PFSK-1 (cell line): ENCODE data around the gene CEP112.

Experiments used
- POLR2AphosphoS5 ChIP-seq: IDR thresholded peaks from 2 replicates; pipeline ENCODE4 v1.6.1; 2012; ENCODE audit warnings: low read depth, mild to moderate bottlenecking, control low read depth, low read length, moderate library complexity
- REST ChIP-seq, 2 experiments: IDR thresholded peaks; 2 replicates each; pipeline versions ENCODE4 v1.6.1 to v1.8.0; 2011 to 2012; ENCODE audit warnings: low read depth in 2 of 2, low read length in 2 of 2, control low read depth in 1 of 2, inconsistent platforms in 1 of 2, mild to moderate bottlenecking in 1 of 2, moderate library complexity in 1 of 2; ENCODE audit not compliant: insufficient read depth in 1 of 2
- SIN3A ChIP-seq: IDR thresholded peaks from 2 replicates; pipeline ENCODE4 v1.6.1; 2012; ENCODE audit warnings: mild to moderate bottlenecking, low read length, moderate library complexity, borderline replicate concordance; ENCODE audit not compliant: insufficient read depth
- TAF1 ChIP-seq: IDR thresholded peaks from 2 replicates; pipeline ENCODE4 v1.6.1; 2012; ENCODE audit warnings: low read length, control low read depth, borderline replicate concordance; ENCODE audit not compliant: insufficient read depth

- TF ChIP-seq SIN3A (no peak), POLR2AphosphoS5 (no peak), TAF1 (no peak), REST (IDR thresholded peaks at IDR 0.05; ENCODE audit: insufficient read depth in 1 of 2, low read depth in 2 of 2, low read length in 2 of 2) (no peak)
Observed at GRCh38 chr17:65819810-65820209, 372.1 kb downstream of the CEP112 start.
